GM18861 (cell line): ENCODE data around the gene FAM222A.

ENCODE experiments used
- ATAC-seq: cut with Tn5 transposase; IDR thresholded peaks from one replicate; pipeline ENCODE4 v1.9.1; 2021; ENCODE audit not compliant: unreplicated experiment

FAM222A gene

GRCh38 chr12:109795023-109795422, 81.4 kb downstream of the FAM222A start:
- ATAC-seq = no peak

GRCh38 chr12:109796057-109796456, 82.4 kb downstream of the FAM222A start:
- ATAC-seq = no peak

- no peak for ATAC-seq
Observed at GRCh38 chr12:109797905-109798669, 84.5 kb downstream of the FAM222A start.

GRCh38 chr12:109798691-109799090, 85.1 kb downstream of the FAM222A start:
- no peak for ATAC-seq

GRCh38 chr12:109800536-109800935, 86.9 kb downstream of the FAM222A start:
- no peak for ATAC-seq

GRCh38 chr12:109802828-109803227, 89.2 kb downstream of the FAM222A start:
- no peak for ATAC-seq

- ATAC-seq = no peak
Observed at GRCh38 chr12:109803678-109804077, 90.1 kb downstream of the FAM222A start.

- ATAC-seq = no peak
Observed at GRCh38 chr12:109804820-109805761, 91.5 kb downstream of the FAM222A start.

- ATAC-seq = no peak
Observed at GRCh38 chr12:109807954-109808643, 94.5 kb downstream of the FAM222A start.

- ATAC-seq = no peak
Observed at GRCh38 chr12:109808876-109809646, 95.4 kb downstream of the FAM222A start.

GRCh38 chr12:109810954-109811623, 97.5 kb downstream of the FAM222A start:
- ATAC-seq = no peak

GRCh38 chr12:109811624-109811995, 98.0 kb downstream of the FAM222A start:
- no peak for ATAC-seq

- ATAC-seq = no peak
Observed at GRCh38 chr12:109813810-109814416, 100.3 kb downstream of the FAM222A start.

GRCh38 chr12:109814600-109815150, 101.0 kb downstream of the FAM222A start:
- ATAC-seq = no peak

- ATAC-seq = no peak
Observed at GRCh38 chr12:109815225-109815624, 101.6 kb downstream of the FAM222A start.

GRCh38 chr12:109815757-109816617, 102.4 kb downstream of the FAM222A start:
- no peak for ATAC-seq

- no peak for ATAC-seq
Observed at GRCh38 chr12:109816870-109817269, 103.2 kb downstream of the FAM222A start.

GRCh38 chr12:109817627-109818231, 104.1 kb downstream of the FAM222A start:
- no peak for ATAC-seq
